GM12891 (cell line): Measurements from ENCODE around the gene PEX5L.

Source experiments
- PAX5 ChIP-seq: IDR thresholded peaks from 2 replicates; pipeline ENCODE4 v1.6.1; 2011; ENCODE audit warnings: low read length, moderate library complexity, mild to moderate bottlenecking; ENCODE audit not compliant: insufficient read depth, severe bottlenecking
- POLR2A ChIP-seq: IDR thresholded peaks from 2 replicates; pipeline ENCODE4 v1.6.1; 2011; ENCODE audit warnings: low read depth, low read length, control low read depth
- POLR2AphosphoS5 ChIP-seq: IDR thresholded peaks from 2 replicates; pipeline ENCODE4 v1.6.1; 2011; ENCODE audit warnings: low read depth, low read length, control low read depth
- POU2F2 ChIP-seq: IDR thresholded peaks from 2 replicates; pipeline ENCODE4 v1.6.1; 2011; ENCODE audit warnings: low read depth, mild to moderate bottlenecking, control low read depth, low read length, moderate library complexity
- SPI1 ChIP-seq: IDR thresholded peaks from 2 replicates; pipeline ENCODE4 v1.6.1; 2011; ENCODE audit warnings: low read depth, low read length, control low read depth
- TAF1 ChIP-seq: IDR thresholded peaks from 2 replicates; pipeline ENCODE4 v1.6.1; 2011; ENCODE audit warnings: low read depth, low read length, control low read depth

GRCh38 chr3:179882292-179882691, 154.4 kb downstream of the PEX5L start:
- TF ChIP-seq POLR2AphosphoS5 (no peak), SPI1 (no peak), POLR2A (no peak), TAF1 (no peak), POU2F2 (no peak), PAX5 (no peak)
